GM21528 (cell line): ENCODE data around the gene DNASE2.

Experiments
- ATAC-seq: cut with Tn5 transposase; IDR thresholded peaks from one replicate; pipeline ENCODE4 v1.9.1; 2021; ENCODE audit warnings: mild to moderate bottlenecking, moderate library complexity; ENCODE audit not compliant: unreplicated experiment, low FRiP score

The DNASE2 gene

GRCh38 chr19:12836529-12836863 lies 44.8 kb downstream of the DNASE2 start:
- no peak for ATAC-seq

GRCh38 chr19:12834976-12835757 lies 46.1 kb downstream of the DNASE2 start:
- ATAC-seq = no peak

GRCh38 chr19:12834566-12834943 lies 46.7 kb downstream of the DNASE2 start, which contains the start of gene RTBDN:
RTBDN (minus strand) TSS chr19:12834579; CDS start chr19:12829979, 4,600 bp downstream.
- ATAC-seq = no peak

- ATAC-seq = no peak
Observed at GRCh38 chr19:12833738-12834565, 47.3 kb downstream of the DNASE2 start.

GRCh38 chr19:12833418-12833737 lies 47.9 kb downstream of the DNASE2 start:
- no peak for ATAC-seq

- no peak for ATAC-seq
Observed at GRCh38 chr19:12828494-12828893, 52.8 kb downstream of the DNASE2 start.

- ATAC-seq = no peak
Observed at GRCh38 chr19:12825254-12826131, 55.8 kb downstream of the DNASE2 start.
